ENCODE data around the gene PPCDC.
A peak's percentile ranks its signal among the peaks of the same experiment; 100 is the strongest.

Gene PPCDC

DNA sequence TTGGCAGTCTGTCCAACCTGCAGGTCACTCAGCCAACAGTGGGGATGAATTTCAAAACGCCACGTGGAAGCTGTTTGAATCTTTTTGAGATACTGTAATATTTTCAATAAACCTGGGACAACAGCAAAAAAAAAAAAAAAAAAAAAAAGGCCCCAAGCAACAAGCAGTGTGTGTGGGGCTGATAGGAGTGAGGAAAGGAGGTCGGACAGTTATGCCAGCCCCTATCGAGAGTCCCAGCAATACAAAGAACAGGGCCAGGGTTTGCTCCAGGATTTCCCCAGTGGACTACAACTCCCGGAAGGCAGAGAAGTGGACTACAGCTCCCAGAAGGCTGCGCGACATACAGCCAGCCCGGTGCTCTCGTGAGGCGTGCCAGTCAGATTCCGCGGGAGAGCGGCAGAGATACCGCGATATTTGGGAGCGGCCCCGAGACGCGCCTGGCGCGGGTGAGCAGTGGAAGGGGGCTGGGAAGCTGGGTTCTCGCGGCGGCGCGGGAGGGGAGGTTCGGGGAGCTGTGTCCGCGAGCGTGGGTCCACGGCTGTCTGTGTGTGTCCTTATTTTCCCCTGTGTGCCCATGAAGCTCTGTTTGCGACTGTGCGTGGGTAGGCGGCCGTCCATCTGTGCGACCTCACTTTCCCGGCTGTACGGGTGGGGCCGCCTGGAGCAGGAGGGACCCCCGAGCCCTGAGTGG lies at the start of gene PPCDC:
Gene PPCDC (plus strand): TSS at position 410 of the 691 bp plus-strand sequence. CDS start 4,729 bp downstream, outside the sequence.
- peaks cover 4% of the 10 kb centered on the region for H3K36me3 ChIP-seq (ENCODE audit: control insufficient read depth, insufficient read depth, low read length, severe bottlenecking)
- H3K4me1 ChIP-seq (ENCODE audit: control insufficient read depth, insufficient read depth, low read length) = peaks cover 14% of the 10 kb centered on the region
- peak within 1 kb of the TSS; percentile 100 for H3K9ac ChIP-seq (ENCODE audit: low read length)
- peak; percentile 99 for DNase-seq (ENCODE audit: low read depth)
- H3K4me3 ChIP-seq (ENCODE audit: low read length) = peak within 1 kb of the TSS; percentile 99
- H3K27me3 ChIP-seq (replicated peaks; ENCODE audit: control insufficient read depth, insufficient read depth, low read length) = no peaks in the 10 kb centered on the region
- no peaks in the 10 kb centered on the region for H3K9me3 ChIP-seq (ENCODE audit: control insufficient read depth, low read length)

- no peak overlapping the region for H3K9ac ChIP-seq (ENCODE audit: low read length)
- no peaks in the 10 kb centered on the region for H3K9me3 ChIP-seq (ENCODE audit: control insufficient read depth, low read length)
- no peaks in the 10 kb centered on the region for H3K27me3 ChIP-seq (replicated peaks; ENCODE audit: control insufficient read depth, insufficient read depth, low read length)
- H3K4me1 ChIP-seq (ENCODE audit: control insufficient read depth, insufficient read depth, low read length) = peaks cover 12% of the 10 kb centered on the region
- no peak for DNase-seq (ENCODE audit: low read depth)
- no peaks in the 10 kb centered on the region for H3K36me3 ChIP-seq (ENCODE audit: control insufficient read depth, insufficient read depth, low read length, severe bottlenecking)
- H3K4me3 ChIP-seq (ENCODE audit: low read length) = no peak overlapping the region
Observed at GRCh38 chr15:74976159-74976558, 47.2 kb upstream of the PPCDC start.

GRCh38 chr15:74977599-74977998 lies 45.8 kb upstream of the PPCDC start:
- Histone ChIP-seq H3K27me3 (replicated peaks; ENCODE audit: control insufficient read depth, insufficient read depth, low read length) (no peaks in the 10 kb centered on the region), H3K36me3 (ENCODE audit: control insufficient read depth, insufficient read depth, low read length, severe bottlenecking) (no peaks in the 10 kb centered on the region), H3K9ac (ENCODE audit: low read length) (no peak overlapping the region), H3K4me1 (ENCODE audit: control insufficient read depth, insufficient read depth, low read length) (peaks cover 12% of the 10 kb centered on the region), H3K4me3 (ENCODE audit: low read length) (no peak overlapping the region), H3K9me3 (ENCODE audit: control insufficient read depth, low read length) (no peaks in the 10 kb centered on the region)
- DNase-seq (ENCODE audit: low read depth) = no peak

DNA sequence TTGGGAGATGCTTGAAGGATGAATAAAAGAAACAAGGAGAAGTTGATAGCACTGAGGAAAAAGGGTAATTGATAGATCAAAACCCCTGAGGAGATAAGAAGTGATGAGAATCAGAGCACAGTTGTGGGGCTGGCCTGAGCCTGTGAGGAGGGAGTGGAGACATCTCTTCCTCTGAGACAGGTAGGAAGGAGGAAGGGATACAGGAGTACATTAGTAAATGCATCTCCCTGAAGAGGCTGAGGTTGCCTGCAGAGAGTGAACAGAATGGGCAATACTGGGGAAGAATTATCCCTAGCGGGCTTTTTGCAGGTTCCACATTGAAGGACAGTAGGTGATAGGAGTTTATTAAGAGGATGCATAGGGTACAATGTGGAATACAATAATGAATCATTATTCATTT lies 45.3 kb upstream of the PPCDC start:
- H3K9me3 ChIP-seq (ENCODE audit: control insufficient read depth, low read length) = no peaks in the 10 kb centered on the region
- no peaks in the 10 kb centered on the region for H3K36me3 ChIP-seq (ENCODE audit: control insufficient read depth, insufficient read depth, low read length, severe bottlenecking)
- H3K4me3 ChIP-seq (ENCODE audit: low read length) = no peak overlapping the region
- peaks cover 15% of the 10 kb centered on the region for H3K4me1 ChIP-seq (ENCODE audit: control insufficient read depth, insufficient read depth, low read length)
- no peaks in the 10 kb centered on the region for H3K27me3 ChIP-seq (replicated peaks; ENCODE audit: control insufficient read depth, insufficient read depth, low read length)
- no peak overlapping the region for H3K9ac ChIP-seq (ENCODE audit: low read length)
- no peak for DNase-seq (ENCODE audit: low read depth)

DNA sequence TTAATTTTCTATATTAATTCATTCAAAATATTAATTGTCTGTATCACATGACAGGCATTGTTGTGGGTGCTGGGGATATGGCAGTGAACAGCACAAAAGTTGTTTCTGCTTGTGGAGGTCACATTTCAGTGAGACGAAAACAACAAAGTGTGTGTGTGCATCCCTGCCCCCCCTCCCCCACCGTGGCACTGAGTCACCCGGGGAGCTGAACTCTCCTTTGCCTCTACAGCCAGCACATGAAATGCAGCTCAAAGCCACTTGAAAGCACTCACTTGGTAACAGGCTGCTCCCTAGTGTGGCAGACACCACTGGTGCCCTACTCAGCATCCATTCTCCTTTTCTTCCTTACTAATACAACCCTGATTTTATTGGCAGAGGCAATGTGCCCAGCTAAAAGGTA lies 44.9 kb upstream of the PPCDC start:
- Histone ChIP-seq H3K4me1 (ENCODE audit: control insufficient read depth, insufficient read depth, low read length) (peaks cover 18% of the 10 kb centered on the region), H3K9me3 (ENCODE audit: control insufficient read depth, low read length) (no peaks in the 10 kb centered on the region), H3K27me3 (replicated peaks; ENCODE audit: control insufficient read depth, insufficient read depth, low read length) (no peaks in the 10 kb centered on the region), H3K9ac (ENCODE audit: low read length) (no peak overlapping the region), H3K36me3 (ENCODE audit: control insufficient read depth, insufficient read depth, low read length, severe bottlenecking) (no peaks in the 10 kb centered on the region), H3K4me3 (ENCODE audit: low read length) (no peak overlapping the region)
- peak; percentile 15 for DNase-seq (ENCODE audit: low read depth)

- Histone ChIP-seq H3K36me3 (ENCODE audit: control insufficient read depth, insufficient read depth, low read length, severe bottlenecking) (no peaks in the 10 kb centered on the region), H3K9ac (ENCODE audit: low read length) (no peak overlapping the region), H3K9me3 (ENCODE audit: control insufficient read depth, low read length) (no peaks in the 10 kb centered on the region), H3K27me3 (replicated peaks; ENCODE audit: control insufficient read depth, insufficient read depth, low read length) (peaks cover 11% of the 10 kb centered on the region), H3K4me1 (ENCODE audit: control insufficient read depth, insufficient read depth, low read length) (peaks cover 30% of the 10 kb centered on the region), H3K4me3 (ENCODE audit: low read length) (no peak overlapping the region)
- DNase-seq (ENCODE audit: low read depth) = peak; percentile 25
Observed at GRCh38 chr15:74982183-74982582, 41.2 kb upstream of the PPCDC start.

DNA sequence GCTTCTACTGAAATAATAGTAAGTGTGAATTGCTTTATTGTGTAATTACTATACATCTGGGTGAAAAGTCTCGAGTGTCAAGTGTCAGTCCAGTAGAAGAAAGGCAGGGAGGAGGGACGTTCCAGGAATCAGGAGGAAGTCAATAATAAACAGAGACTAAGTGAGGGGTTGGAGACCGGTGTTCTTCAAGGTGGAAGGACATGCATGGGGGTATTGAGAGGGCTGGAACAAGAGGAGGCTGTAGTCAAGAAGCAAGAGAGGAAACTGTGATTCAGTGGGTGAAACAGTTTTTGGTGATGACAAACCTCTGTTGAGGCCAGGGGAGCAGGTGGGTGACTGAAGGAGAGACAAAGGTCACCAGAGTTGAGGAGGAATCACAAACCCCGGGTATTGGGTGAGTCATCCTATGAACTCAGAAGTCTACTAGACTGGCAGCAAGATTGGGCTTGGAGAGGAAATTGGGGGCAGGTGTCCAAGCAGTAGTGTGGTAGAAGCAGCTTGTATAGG lies 39.6 kb upstream of the PPCDC start:
- H3K4me3 ChIP-seq (ENCODE audit: low read length) = no peak overlapping the region
- peak overlapping the region; percentile 25 for H3K9ac ChIP-seq (ENCODE audit: low read length)
- no peak for DNase-seq (ENCODE audit: low read depth)
- H3K36me3 ChIP-seq (ENCODE audit: control insufficient read depth, insufficient read depth, low read length, severe bottlenecking) = no peaks in the 10 kb centered on the region
- H3K4me1 ChIP-seq (ENCODE audit: control insufficient read depth, insufficient read depth, low read length) = peaks cover 19% of the 10 kb centered on the region
- no peaks in the 10 kb centered on the region for H3K9me3 ChIP-seq (ENCODE audit: control insufficient read depth, low read length)
- H3K27me3 ChIP-seq (replicated peaks; ENCODE audit: control insufficient read depth, insufficient read depth, low read length) = peaks cover 11% of the 10 kb centered on the region

- DNase-seq (ENCODE audit: low read depth) = no peak
- peaks cover 13% of the 10 kb centered on the region for H3K27me3 ChIP-seq (replicated peaks; ENCODE audit: control insufficient read depth, insufficient read depth, low read length)
- no peak overlapping the region for H3K4me3 ChIP-seq (ENCODE audit: low read length)
- H3K9ac ChIP-seq (ENCODE audit: low read length) = no peak overlapping the region
- H3K36me3 ChIP-seq (ENCODE audit: control insufficient read depth, insufficient read depth, low read length, severe bottlenecking) = no peaks in the 10 kb centered on the region
- no peaks in the 10 kb centered on the region for H3K9me3 ChIP-seq (ENCODE audit: control insufficient read depth, low read length)
- H3K4me1 ChIP-seq (ENCODE audit: control insufficient read depth, insufficient read depth, low read length) = peaks cover 14% of the 10 kb centered on the region
Observed at GRCh38 chr15:74988007-74988800, 35.2 kb upstream of the PPCDC start.

DNA sequence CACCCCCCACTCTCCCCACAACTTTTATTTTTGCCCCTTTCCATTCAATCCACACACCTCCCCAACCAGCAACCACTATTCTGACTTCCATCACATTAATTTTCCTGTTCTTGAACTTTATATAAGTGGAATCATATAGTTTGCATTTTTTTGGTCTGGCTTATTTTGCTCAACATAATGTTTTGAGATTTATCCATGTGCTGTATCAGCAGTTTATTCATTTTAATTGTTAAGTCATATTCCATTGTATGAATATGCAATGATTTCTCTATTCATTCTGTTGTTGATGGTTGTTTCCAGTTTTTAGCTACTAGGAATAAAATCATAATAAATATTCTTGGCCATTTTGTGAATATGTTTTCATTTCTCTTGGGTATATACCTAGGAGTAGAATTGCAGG lies 33.9 kb upstream of the PPCDC start:
- Histone ChIP-seq H3K4me1 (ENCODE audit: control insufficient read depth, insufficient read depth, low read length) (peaks cover 2% of the 10 kb centered on the region), H3K9me3 (ENCODE audit: control insufficient read depth, low read length) (no peaks in the 10 kb centered on the region), H3K36me3 (ENCODE audit: control insufficient read depth, insufficient read depth, low read length, severe bottlenecking) (no peaks in the 10 kb centered on the region), H3K4me3 (ENCODE audit: low read length) (no peak overlapping the region), H3K27me3 (replicated peaks; ENCODE audit: control insufficient read depth, insufficient read depth, low read length) (peaks cover 13% of the 10 kb centered on the region), H3K9ac (ENCODE audit: low read length) (no peak overlapping the region)
- DNase-seq (ENCODE audit: low read depth) = no peak

- Histone ChIP-seq H3K27me3 (replicated peaks; ENCODE audit: control insufficient read depth, insufficient read depth, low read length) (peaks cover 8% of the 10 kb centered on the region), H3K36me3 (ENCODE audit: control insufficient read depth, insufficient read depth, low read length, severe bottlenecking) (no peaks in the 10 kb centered on the region), H3K4me3 (ENCODE audit: low read length) (no peak overlapping the region), H3K9me3 (ENCODE audit: control insufficient read depth, low read length) (no peaks in the 10 kb centered on the region), H3K9ac (ENCODE audit: low read length) (no peak overlapping the region), H3K4me1 (ENCODE audit: control insufficient read depth, insufficient read depth, low read length) (peaks cover 10% of the 10 kb centered on the region)
- DNase-seq (ENCODE audit: low read depth) = no peak
Observed at GRCh38 chr15:74992619-74993018, 30.8 kb upstream of the PPCDC start.

DNA sequence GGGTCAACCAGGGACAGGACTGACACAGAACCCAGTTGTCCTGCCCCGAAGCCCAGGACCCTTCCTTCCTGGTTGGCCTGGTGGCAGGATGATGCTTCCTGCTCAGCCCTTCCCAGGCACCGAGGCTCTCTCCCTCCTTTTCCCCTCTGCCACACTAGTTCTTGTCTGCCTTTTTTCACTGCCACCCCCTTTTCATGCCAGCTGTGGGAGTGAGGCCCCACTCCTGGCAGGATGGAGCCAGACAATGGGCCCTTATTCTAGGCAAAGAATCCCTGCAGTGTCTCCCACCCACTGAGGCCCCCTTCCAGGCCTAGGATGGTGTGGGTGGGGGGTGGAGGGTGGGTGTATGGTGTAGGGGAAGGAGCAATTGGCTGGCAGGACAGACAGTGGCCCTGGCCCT lies 29.2 kb upstream of the PPCDC start:
- Histone ChIP-seq H3K36me3 (ENCODE audit: control insufficient read depth, insufficient read depth, low read length, severe bottlenecking) (no peaks in the 10 kb centered on the region), H3K4me3 (ENCODE audit: low read length) (no peak overlapping the region), H3K9ac (ENCODE audit: low read length) (no peak overlapping the region), H3K9me3 (ENCODE audit: control insufficient read depth, low read length) (no peaks in the 10 kb centered on the region), H3K27me3 (replicated peaks; ENCODE audit: control insufficient read depth, insufficient read depth, low read length) (peaks cover 13% of the 10 kb centered on the region), H3K4me1 (ENCODE audit: control insufficient read depth, insufficient read depth, low read length) (peaks cover 14% of the 10 kb centered on the region)
- DNase-seq (ENCODE audit: low read depth) = no peak
